K562 (cell line): ENCODE results near the gene DCHS2. TPM values are rescaled to one million over a fixed set of nuclear protein-coding genes. Genes with fewer than 3 reads are reported as not detected.

Source experiments
- ATAC-seq: fragments of 200-7000 bp; cut with Tn5 transposase; 3 replicates; pipeline ENCODE4 v1.9.1; 2020; ENCODE audit warnings: moderate library complexity
- BruUV-seq: library from RNA; stranded (reverse); fragments of 400-500 nt; replicated peaks from 2 replicates; lab custom pipeline; 2021; lab: Mats Ljungman, UMichigan
- CTCF ChIA-PET: fragments of 300-600 bp; formaldehyde crosslinking; extraction: SDS; loops from one replicate; lab custom pipeline; 2021; ENCODE audit warnings: low intra/inter-chr PET ratio; lab: Yijun Ruan, JAX
- POLR2A ChIA-PET: fragments of 300-600, 350-650 bp; sonication (Branson Sonifier 250); formaldehyde crosslinking; extraction: SDS; loops from one replicate; lab custom pipeline; 2021; ENCODE audit warnings: antibody characterized with exemption, inconsistent platforms; lab: Yijun Ruan, JAX
- DNase-seq, 4 experiments: peaks; one replicate each; pipeline versions ENCODE4 v3.0.0 to v3.0.0-alpha.2; 2011 to 2018; ENCODE audit warnings: low spot score in 3 of 4, mixed read lengths in 3 of 4; ENCODE audit errors: extremely low read depth in 1 of 4
- FAIRE-seq: peaks from 2 replicates; lab custom pipeline; 2011; peaks lifted over from hg19 to GRCh38; lab: Jason Lieb, UNC
- H2AFZ ChIP-seq: 2 replicates; pipeline ENCODE4 v1.6.0; 2011; ENCODE audit warnings: low read depth, low read length, control low read depth, inconsistent platforms
- H3K27ac ChIP-seq: fragments of 200-600 bp; 3 replicates; pipeline ENCODE4 v1.8.0; 2011; ENCODE audit warnings: low read depth, mild to moderate bottlenecking, control low read depth, inconsistent platforms, low read length, moderate library complexity, mixed read lengths; ENCODE audit errors: extremely low read depth
- H3K27me3 ChIP-seq, 2 experiments: fragments of 300-600 bp in 1 of 2; 2 replicates in 1 of 2; 3 replicates in 1 of 2; pipeline versions ENCODE4 v1.6.0 to v1.8.0; 2011; ENCODE audit warnings: inconsistent platforms in 2 of 2, low read length in 2 of 2, mild to moderate bottlenecking in 1 of 2, mixed read lengths in 1 of 2, moderate library complexity in 1 of 2; ENCODE audit not compliant: control insufficient read depth in 2 of 2, insufficient read depth in 2 of 2
- H3K36me3 ChIP-seq: fragments of 300-600 bp; 3 replicates; pipeline ENCODE4 v1.8.0; 2011; ENCODE audit warnings: mild to moderate bottlenecking, low read length, inconsistent platforms; ENCODE audit not compliant: control insufficient read depth, insufficient read depth
- H3K4me1 ChIP-seq, 2 experiments: fragments of 200-600 bp in 1 of 2; replicated peaks in 1 of 2; 2 replicates in 1 of 2; 3 replicates in 1 of 2; pipeline versions ENCODE4 v1.5.1 to v1.8.0; 2011; ENCODE audit warnings: inconsistent platforms in 2 of 2, low read length in 2 of 2, mild to moderate bottlenecking in 1 of 2, mixed read lengths in 1 of 2, moderate library complexity in 1 of 2; ENCODE audit not compliant: control insufficient read depth in 2 of 2, insufficient read depth in 2 of 2
- H3K4me2 ChIP-seq: 2 replicates; pipeline ENCODE4 v1.6.1; 2011; ENCODE audit warnings: low read length, control low read depth, inconsistent platforms, mixed read lengths; ENCODE audit not compliant: insufficient read depth
- H3K4me3 ChIP-seq: fragments of 200-600 bp; sonication (generic), shearing (Covaris generic); 2 replicates; pipeline ENCODE4 v1.5.1; 2016; ENCODE audit warnings: control low read depth, inconsistent platforms
- H3K79me2 ChIP-seq: fragments of 200-600 bp; 3 replicates; pipeline ENCODE4 v1.8.0; 2011; ENCODE audit warnings: low read length, inconsistent platforms; ENCODE audit not compliant: control insufficient read depth, insufficient read depth
- H3K9ac ChIP-seq, 2 experiments: 2 replicates each; pipeline versions ENCODE4 v1.6.0 to v1.6.1; 2011; ENCODE audit warnings: low read depth in 2 of 2, low read length in 2 of 2, control low read depth in 1 of 2, inconsistent platforms in 1 of 2, mild to moderate bottlenecking in 1 of 2, mixed read lengths in 1 of 2; ENCODE audit not compliant: insufficient read depth in 1 of 2
- H3K9me1 ChIP-seq: one replicate; pipeline ENCODE4 v1.6.0; 2011; ENCODE audit warnings: inconsistent platforms, mild to moderate bottlenecking, low read length, moderate library complexity; ENCODE audit not compliant: control insufficient read depth, insufficient read depth
- H3K9me3 ChIP-seq: replicated peaks from 2 replicates; pipeline ENCODE4 v1.5.1; 2011; ENCODE audit warnings: low read depth, low read length, inconsistent platforms; ENCODE audit not compliant: control insufficient read depth, insufficient read depth
- H4K20me1 ChIP-seq: replicated peaks from 2 replicates; pipeline ENCODE4 v1.6.1; 2011; ENCODE audit warnings: low read length, inconsistent platforms, mixed read lengths; ENCODE audit not compliant: control insufficient read depth, insufficient read depth
- CGGBP1 ChIP-seq: fragments of 250-450 bp; sonication (Bioruptor Pico); IDR thresholded peaks from 2 replicates; pipeline ENCODE4 v1.9.0; 2021; ENCODE audit warnings: mild to moderate bottlenecking
- CREB1 ChIP-seq, 2 experiments: sonication (generic) in 1 of 2; formaldehyde crosslinking in 1 of 2; IDR thresholded peaks; 2 replicates each; pipeline versions ENCODE4 v1.6.1 to v1.8.0; 2012 to 2022; ENCODE audit warnings: inconsistent platforms in 1 of 2, mild to moderate bottlenecking in 1 of 2, missing genetic modification reagents in 1 of 2, moderate library complexity in 1 of 2
- CUX1 ChIP-seq: fragments of 200-800 bp; sonication (Bioruptor generic); IDR thresholded peaks from 2 replicates; pipeline ENCODE4 v1.6.1; 2016; ENCODE audit warnings: missing genetic modification characterization, missing compliant biosample characterization
- FOXO4 ChIP-seq: fragments of 450-650 bp; formaldehyde crosslinking; IDR thresholded peaks from 2 replicates; pipeline ENCODE4 v1.4.0; 2020; ENCODE audit warnings: mild to moderate bottlenecking, moderate library complexity
- HNRNPLL ChIP-seq: fragments of 200-400 bp; formaldehyde crosslinking; IDR thresholded peaks from 2 replicates; pipeline ENCODE4 v1.6.1; 2017; ENCODE audit warnings: low read length, low read depth, mild to moderate bottlenecking; ENCODE audit not compliant: poor library complexity, severe bottlenecking
- PCBP2 ChIP-seq: fragments of 200-400 bp; formaldehyde crosslinking; IDR thresholded peaks from 2 replicates; pipeline ENCODE4 v1.6.1; 2018; ENCODE audit warnings: low read length, low read depth, mild to moderate bottlenecking, moderate library complexity; ENCODE audit not compliant: poor library complexity, severe bottlenecking
- RBM39 ChIP-seq: fragments of 200-400 bp; formaldehyde crosslinking; optimal IDR thresholded peaks from 2 replicates; pipeline ENCODE3; 2018; ENCODE audit warnings: low read depth, low read length
- SAFB ChIP-seq: fragments of 200-400 bp; formaldehyde crosslinking; IDR thresholded peaks from 2 replicates; pipeline ENCODE4 v1.6.1; 2017; ENCODE audit warnings: low read depth, low read length, borderline replicate concordance
- SMAD3 ChIP-seq: fragments of 450-650 bp; formaldehyde crosslinking; conservative IDR thresholded peaks from 2 replicates; pipeline ENCODE4 v1.4.0; 2020; ENCODE audit warnings: mild to moderate bottlenecking
- TAF1 ChIP-seq: IDR thresholded peaks from 2 replicates; pipeline ENCODE4 v1.6.1; 2011; ENCODE audit warnings: mild to moderate bottlenecking, low read length, moderate library complexity; ENCODE audit not compliant: insufficient read depth, control insufficient read depth, severe bottlenecking; ENCODE audit errors: extremely low read depth
- XRCC5 ChIP-seq: fragments of 200-400 bp; formaldehyde crosslinking; IDR thresholded peaks from 2 replicates; pipeline ENCODE4 v1.6.1; 2017; ENCODE audit warnings: low read depth, mild to moderate bottlenecking, low read length
- ZBTB9 ChIP-seq: fragments of 450-650 bp; formaldehyde crosslinking; IDR thresholded peaks from 2 replicates; pipeline ENCODE4 v1.4.0; 2020; ENCODE audit warnings: mild to moderate bottlenecking, moderate library complexity
- ZNF384 ChIP-seq: IDR thresholded peaks from 2 replicates; pipeline ENCODE4 v1.6.1; 2012; ENCODE audit warnings: low read depth, low read length, improper control_type of control experiment
- ZNF699 ChIP-seq: fragments of 250-450 bp; sonication (Bioruptor Pico); IDR thresholded peaks from 2 replicates; pipeline ENCODE4 v1.8.0; 2021; ENCODE audit warnings: mild to moderate bottlenecking, moderate library complexity; ENCODE audit not compliant: insufficient replicate concordance
- WGBS: fragments of 100-300 bp; shearing (Covaris generic); methylation state at CpG from one replicate; pipeline ENCODE4 v1.1.6; 2016; ENCODE audit warnings: low coverage, mixed read lengths; ENCODE audit not compliant: insufficient coverage; ENCODE audit errors: missing lambda C conversion rate; 5-methylcytosine and 5-hydroxymethylcytosine counted together
- in situ Hi-C: fragments of 300-500 bp; cut with MboI; formaldehyde crosslinking; loops from 4 replicates; pipeline ENCODE4 v1.15.0; 2018; ENCODE audit warnings: inconsistent platforms, mixed read lengths
- intact Hi-C: fragments of 100-400 bp; cut with micrococcal nuclease; formaldehyde crosslinking; loops from 2 replicates; pipeline ENCODE4 v1.14.2; 2022
- polyA plus RNA-seq, 8 experiments: library from polyadenylated mRNA; depleted of rRNA in 4 of 8; stranded (reverse) in 5 of 8; unstranded in 3 of 8; fragments of >200 nt; fragmentation: Nextera tagmentation in 2 of 8; fragmentation: Illumina TruSeq in 1 of 8; extraction: Ambion mirVana in 2 of 8; extraction: Trizol in 1 of 8; gene quantifications; 2 replicates each; pipeline versions ENCODE4 v1.2.1 to v1.2.3, GENCODE V29; 2011 to 2014; ENCODE audit warnings: inconsistent platforms in 1 of 8, missing spikeins in 1 of 8
- total RNA-seq, 7 experiments: library from RNA; depleted of rRNA in 6 of 7; stranded (reverse); fragments of >200 nt in 6 of 7; fragmentation: Illumina TruSeq in 2 of 7; extraction: Trizol in 2 of 7; gene quantifications; 2 replicates each; pipeline versions ENCODE4 v1.2.1 to v1.2.3, GENCODE V29; 2011 to 2021; ENCODE audit warnings: low replicate concordance in 1 of 7

Gene DCHS2
- total and polyA plus RNA-seq, 9 of the 15 experiments (the other 6 are each of a cell fraction or from before 2014, with no cell fraction given): 0.49 to 7.1 (median 5.3) TPM

DNA sequence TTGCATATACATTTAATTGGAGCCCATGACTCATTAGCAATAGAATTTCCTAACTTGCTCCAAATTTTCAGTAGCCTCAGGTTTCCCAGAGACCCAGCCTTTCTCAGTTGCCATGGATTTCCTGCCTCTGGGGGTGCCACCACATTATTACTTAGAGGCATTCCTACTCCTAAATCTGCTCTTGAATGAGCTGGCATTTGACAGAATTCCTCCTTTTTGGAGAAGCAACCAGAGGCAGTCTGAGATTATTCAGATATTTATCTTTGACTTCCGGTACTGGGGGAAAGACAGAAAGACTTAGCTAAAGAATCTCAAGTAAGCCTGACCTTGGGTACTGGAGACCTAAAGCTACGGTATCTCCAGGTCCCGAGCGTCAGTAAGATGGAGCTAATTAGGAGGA, 76.3 kb downstream of the DCHS2 start:
- Histone ChIP-seq H3K27ac (no peak overlapping the region), H3K79me2 (peaks cover 3% of the 10 kb centered on the region; the same call in 2 of the 3 replicates), H3K9me1 (no peaks in the 10 kb centered on the region), H3K4me2 (no peak overlapping the region), H4K20me1 (no peaks in the 10 kb centered on the region), H3K4me1 (peaks cover 0 to 8% of the 10 kb centered on the region in 2 experiments; a peak in 4 of 5 replicates), H3K9me3 (no peaks in the 10 kb centered on the region), H3K36me3 (no peaks in the 10 kb centered on the region), H3K9ac (no peak overlapping the region), H3K4me3 (no peak overlapping the region), H3K27me3 (no peaks in the 10 kb centered on the region), H2AFZ (no peak overlapping the region; the same call in 1 of the 2 replicates)
- BruUV-seq: no TSS peak
- DNase-seq (no peak), FAIRE-seq (no peak), ATAC-seq (no peak)
- ChIA-PET POLR2A (interaction anchor here (1.0 to 1.2 kb wide), 2 partner anchors 11 to 64 kb away, joined by 3 read pairs; no protein-coding TSS in a partner anchor), CTCF (no interaction called here)
- intact Hi-C loops (no loop called here), in situ Hi-C loops (no loop called here)
- 41% methylated on average over 4 of the region's 4 CpGs for WGBS
- TF ChIP-seq CGGBP1 (CRISPR knock-in tag) (no peak), ZBTB9 (CRISPR knock-in tag) (no peak), SMAD3 (CRISPR knock-in tag) (no peak), RBM39 (no peak), CREB1 (IDR thresholded peaks at IDR 0.05) (no peak), CREB1 (CRISPR knock-in tag; IDR thresholded peaks at IDR 0.05) (no peak), ZNF699 (CRISPR knock-in tag) (no peak), FOXO4 (CRISPR knock-in tag) (no peak), TAF1 (no peak), SAFB (no peak), HNRNPLL (no peak), CUX1 (CRISPR knock-in tag) (no peak), XRCC5 (no peak), ZNF384 (no peak), PCBP2 (no peak)
